ELR (cell line): ENCODE results near the gene PHAF1.

Experiments used
- DNase-seq: peaks from one replicate; pipeline ENCODE4 v3.0.0-alpha.2; 2015; ENCODE audit warnings: low read depth

Gene PHAF1

GRCh38 chr16:67180166-67180565 is 70.4 kb downstream of the PHAF1 start:
- DNase-seq, result no peak

GRCh38 chr16:67181346-67181745 is 71.6 kb downstream of the PHAF1 start:
- DNase-seq, result peak; percentile 77

- DNase-seq, result no peak
Observed at GRCh38 chr16:67182288-67182687, 72.5 kb downstream of the PHAF1 start.

- DNase-seq, result no peak
Observed at GRCh38 chr16:67183284-67183626, 73.5 kb downstream of the PHAF1 start.

- peak; percentile 99 for DNase-seq
Observed at GRCh38 chr16:67183627-67184452, 74.1 kb downstream of the PHAF1 start, which contains the start of gene MATCAP1. MATCAP1 (minus strand) TSS chr16:67183963; CDS start chr16:67180610, 3,353 bp downstream.

GRCh38 chr16:67184453-67184994 is 74.8 kb downstream of the PHAF1 start:
- peak; percentile 30 for DNase-seq

- peak; percentile 96 for DNase-seq
Observed at GRCh38 chr16:67184995-67185650, 75.4 kb downstream of the PHAF1 start.

- no peak for DNase-seq
Observed at GRCh38 chr16:67185651-67186134, 76.0 kb downstream of the PHAF1 start.

- peak; percentile 64 for DNase-seq
Observed at GRCh38 chr16:67186550-67186950, 76.8 kb downstream of the PHAF1 start.

- DNase-seq, result no peak
Observed at GRCh38 chr16:67187175-67187890, 77.6 kb downstream of the PHAF1 start.

GRCh38 chr16:67188323-67188722 is 78.6 kb downstream of the PHAF1 start:
- no peak for DNase-seq

- no peak for DNase-seq
Observed at GRCh38 chr16:67188798-67189197, 79.1 kb downstream of the PHAF1 start.

- no peak for DNase-seq
Observed at GRCh38 chr16:67190041-67190440, 80.3 kb downstream of the PHAF1 start, which contains the start of gene EXOC3L1. EXOC3L1 (minus strand) TSS chr16:67190136; CDS start chr16:67189676, 460 bp downstream.

- DNase-seq, result peak; percentile 59
Observed at GRCh38 chr16:67190448-67191399, 81.0 kb downstream of the PHAF1 start.

- no peak for DNase-seq
Observed at GRCh38 chr16:67191411-67191994, 81.8 kb downstream of the PHAF1 start.

GRCh38 chr16:67191995-67192681 is 82.4 kb downstream of the PHAF1 start, which contains the start of gene E2F4:
E2F4 (plus strand) TSS chr16:67192155; CDS start chr16:67192228, 73 bp downstream.
- peak; percentile 96 for DNase-seq

GRCh38 chr16:67192781-67193361 is 83.1 kb downstream of the PHAF1 start:
- DNase-seq, result no peak

GRCh38 chr16:67193536-67193935 is 83.8 kb downstream of the PHAF1 start:
- no peak for DNase-seq

GRCh38 chr16:67194260-67194659 is 84.5 kb downstream of the PHAF1 start:
- no peak for DNase-seq
